Trophoblast cell (in vitro differentiated cells and primary cell): ENCODE results near the gene AMELX.

ENCODE experiments used
- DNase-seq, 2 donors: peaks; one replicate each; pipeline ENCODE4 v3.0.0-alpha.2; 2016
- H2AFZ ChIP-seq: 2 replicates; pipeline ENCODE4 v1.6.1; 2013; ENCODE audit warnings: low read length, moderate library complexity, mild to moderate bottlenecking; ENCODE audit not compliant: insufficient read depth, poor library complexity
- H2AK5ac ChIP-seq: 2 replicates; pipeline ENCODE4 v1.6.1; 2013; ENCODE audit warnings: mild to moderate bottlenecking, low read length
- H2BK120ac ChIP-seq: 2 replicates; pipeline ENCODE4 v1.6.1; 2013; ENCODE audit warnings: low read length, mild to moderate bottlenecking, moderate library complexity; ENCODE audit not compliant: insufficient read depth, poor library complexity
- H2BK12ac ChIP-seq: 2 replicates; pipeline ENCODE4 v1.6.1; 2013; ENCODE audit warnings: mild to moderate bottlenecking, low read length, moderate library complexity
- H2BK5ac ChIP-seq: 2 replicates; pipeline ENCODE4 v1.6.1; 2013; ENCODE audit warnings: low read length, low read depth, moderate library complexity, mild to moderate bottlenecking; ENCODE audit not compliant: poor library complexity
- H3K14ac ChIP-seq: 2 replicates; pipeline ENCODE4 v1.6.1; 2013; ENCODE audit warnings: mild to moderate bottlenecking, low read length
- H3K18ac ChIP-seq: 2 replicates; pipeline ENCODE4 v1.6.1; 2013; ENCODE audit warnings: mild to moderate bottlenecking, low read length
- H3K23ac ChIP-seq: 2 replicates; pipeline ENCODE4 v1.6.1; 2013; ENCODE audit warnings: low read length
- H3K27ac ChIP-seq: 2 replicates; pipeline ENCODE4 v1.5.1; 2013; ENCODE audit warnings: low read depth, mild to moderate bottlenecking, inconsistent platforms, low read length, moderate library complexity
- H3K27me3 ChIP-seq: 2 replicates; pipeline ENCODE4 v1.6.1; 2013; ENCODE audit warnings: inconsistent platforms, mild to moderate bottlenecking, low read length, moderate library complexity; ENCODE audit not compliant: insufficient read depth
- H3K36me3 ChIP-seq, 2 experiments: 1 replicate in 1 of 2; 2 replicates in 1 of 2; pipeline ENCODE4 v1.6.1; 2013; ENCODE audit warnings: low read length in 2 of 2, mild to moderate bottlenecking in 2 of 2, moderate library complexity in 1 of 2; ENCODE audit not compliant: insufficient read depth in 2 of 2, control insufficient read depth in 1 of 2
- H3K4ac ChIP-seq: 2 replicates; pipeline ENCODE4 v1.6.1; 2013; ENCODE audit warnings: low read depth, mild to moderate bottlenecking, low read length, moderate library complexity
- H3K4me1 ChIP-seq, 2 experiments: 1 replicate in 1 of 2; 2 replicates in 1 of 2; pipeline ENCODE4 v1.6.1; 2013; ENCODE audit warnings: low read length in 2 of 2, mild to moderate bottlenecking in 2 of 2, moderate library complexity in 1 of 2; ENCODE audit not compliant: insufficient read depth in 2 of 2, control insufficient read depth in 1 of 2
- H3K4me2 ChIP-seq: 2 replicates; pipeline ENCODE4 v1.6.1; 2013; ENCODE audit warnings: inconsistent platforms, mild to moderate bottlenecking, low read length, moderate library complexity
- H3K4me3 ChIP-seq: 2 replicates; pipeline ENCODE4 v1.5.1; 2013; ENCODE audit warnings: mild to moderate bottlenecking, low read depth, low read length, inconsistent platforms
- H3K79me1 ChIP-seq: one replicate; pipeline ENCODE4 v1.6.1; 2013; ENCODE audit warnings: low read length
- H3K79me2 ChIP-seq: 2 replicates; pipeline ENCODE4 v1.6.1; 2013; ENCODE audit warnings: low read length, mild to moderate bottlenecking; ENCODE audit not compliant: control insufficient read depth, insufficient read depth, poor library complexity
- H3K9ac ChIP-seq: 2 replicates; pipeline ENCODE4 v1.6.1; 2013; ENCODE audit warnings: mild to moderate bottlenecking, low read length
- H3K9me3 ChIP-seq: 2 replicates; pipeline ENCODE4 v1.6.1; 2013; ENCODE audit warnings: low read depth, mild to moderate bottlenecking, control low read depth, inconsistent platforms, low read length; ENCODE audit not compliant: insufficient read depth
- H4K12ac ChIP-seq: 2 replicates; pipeline ENCODE4 v1.6.1; 2013; ENCODE audit warnings: low read depth, mild to moderate bottlenecking, low read length, moderate library complexity
- H4K8ac ChIP-seq: 2 replicates; pipeline ENCODE4 v1.6.1; 2013; ENCODE audit warnings: low read depth, mild to moderate bottlenecking, low read length, moderate library complexity
- H4K91ac ChIP-seq: one replicate; pipeline ENCODE4 v1.6.1; 2013; ENCODE audit warnings: low read depth, mild to moderate bottlenecking, low read length, moderate library complexity
- WGBS: extraction: QIAGEN DNeasy Blood & Tissue Kit; methylation state at CpG from one replicate; pipeline ENCODE4 v1.1.7; 2013; ENCODE audit warnings: missing lambda C conversion rate; ENCODE audit not compliant: insufficient read length, insufficient coverage; ENCODE audit errors: extremely low coverage; 5-methylcytosine and 5-hydroxymethylcytosine counted together

Gene AMELX

DNA sequence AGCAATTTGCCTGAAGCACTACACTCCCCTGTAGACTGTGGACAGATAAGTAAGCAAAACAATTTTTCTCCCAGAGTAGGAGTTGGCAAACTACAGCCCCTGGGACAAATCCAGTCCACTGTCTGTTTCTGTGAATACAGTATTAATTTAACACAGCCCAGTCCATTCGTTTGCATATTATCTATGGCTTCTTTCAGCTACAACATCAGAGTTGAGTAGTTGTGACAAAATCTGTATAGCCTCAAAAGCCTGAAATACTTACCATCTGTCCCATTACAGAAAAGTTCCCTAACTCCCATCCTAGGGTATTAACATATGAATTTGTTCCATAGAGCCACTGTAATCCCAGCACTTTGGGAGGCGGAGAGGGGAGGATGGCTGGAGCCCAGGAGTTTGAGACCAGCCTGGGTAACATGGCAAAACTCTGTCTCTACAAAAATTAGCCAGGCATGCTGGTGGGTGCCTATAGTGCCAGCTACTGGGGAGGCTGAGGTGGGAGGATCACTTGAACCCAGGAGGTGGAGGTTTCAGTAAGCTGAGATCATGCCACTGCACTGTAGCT, 53.0 kb downstream of the AMELX start:
- no peaks in the 10 kb centered on the region for H3K27me3 ChIP-seq
- no peak overlapping the region for H2BK12ac ChIP-seq
- no peaks in the 10 kb centered on the region for H3K79me1 ChIP-seq
- H2BK120ac ChIP-seq, result no peak overlapping the region
- no peak overlapping the region for H3K4me2 ChIP-seq
- no peaks in the 10 kb centered on the region for H3K9me3 ChIP-seq
- H3K4me1 ChIP-seq, result no peaks in the 10 kb centered on the region
- no peak overlapping the region for H3K27ac ChIP-seq
- no peak overlapping the region for H2AK5ac ChIP-seq
- no peak overlapping the region for H4K91ac ChIP-seq
- no peak overlapping the region for H4K8ac ChIP-seq
- no peak overlapping the region for H4K12ac ChIP-seq
- DNase-seq, result no peak
- H3K79me2 ChIP-seq, result no peaks in the 10 kb centered on the region
- H2AFZ ChIP-seq, result no peak overlapping the region
- no peak overlapping the region for H3K18ac ChIP-seq
- H3K4me3 ChIP-seq, result no peak overlapping the region
- no peak overlapping the region for H3K14ac ChIP-seq
- no peak overlapping the region for H2BK5ac ChIP-seq
- H3K4ac ChIP-seq, result no peak overlapping the region
- H3K23ac ChIP-seq, result no peak overlapping the region
- no CpG with 5 or more reads among the region's 2 CpGs for WGBS
- no peaks in the 10 kb centered on the region for H3K36me3 ChIP-seq
- no peak overlapping the region for H3K9ac ChIP-seq

DNA sequence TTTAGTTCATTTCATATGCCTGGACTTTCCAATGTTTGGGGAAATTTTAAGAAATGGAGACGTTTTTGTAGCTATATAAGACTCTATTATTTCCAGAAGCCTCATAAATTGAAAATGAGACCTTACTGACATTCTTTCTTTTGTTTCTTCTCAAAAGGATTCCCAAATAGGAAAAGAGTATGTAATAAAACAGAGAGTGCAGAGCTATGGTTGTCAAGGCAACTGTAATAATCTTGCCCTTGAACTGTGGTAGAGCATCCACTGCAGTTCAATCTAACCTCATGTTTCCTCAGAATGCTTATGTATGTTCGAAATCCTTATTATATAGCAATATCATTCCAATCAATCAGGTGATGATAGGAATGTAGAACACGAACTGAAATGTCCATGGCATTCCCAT, 54.1 kb downstream of the AMELX start:
- Histone ChIP-seq H3K27ac (no peak overlapping the region), H3K79me2 (no peaks in the 10 kb centered on the region), H3K79me1 (no peaks in the 10 kb centered on the region), H3K36me3 (no peaks in the 10 kb centered on the region), H3K23ac (no peak overlapping the region), H2BK5ac (no peak overlapping the region), H3K9me3 (no peaks in the 10 kb centered on the region), H4K91ac (no peak overlapping the region), H3K4me2 (no peak overlapping the region), H3K4me1 (peaks cover 0 to 3% of the 10 kb centered on the region in 2 experiments), H3K27me3 (no peaks in the 10 kb centered on the region), H3K9ac (no peak overlapping the region), H3K18ac (no peak overlapping the region), H2AFZ (no peak overlapping the region), H2AK5ac (no peak overlapping the region), H4K8ac (no peak overlapping the region), H4K12ac (no peak overlapping the region), H3K4me3 (no peak overlapping the region), H2BK120ac (no peak overlapping the region), H3K14ac (no peak overlapping the region), H2BK12ac (no peak overlapping the region), H3K4ac (no peak overlapping the region)
- peak in 1 of 2 donors; percentile 29 for DNase-seq
- no CpG with 5 or more reads among the region's 3 CpGs for WGBS

DNA sequence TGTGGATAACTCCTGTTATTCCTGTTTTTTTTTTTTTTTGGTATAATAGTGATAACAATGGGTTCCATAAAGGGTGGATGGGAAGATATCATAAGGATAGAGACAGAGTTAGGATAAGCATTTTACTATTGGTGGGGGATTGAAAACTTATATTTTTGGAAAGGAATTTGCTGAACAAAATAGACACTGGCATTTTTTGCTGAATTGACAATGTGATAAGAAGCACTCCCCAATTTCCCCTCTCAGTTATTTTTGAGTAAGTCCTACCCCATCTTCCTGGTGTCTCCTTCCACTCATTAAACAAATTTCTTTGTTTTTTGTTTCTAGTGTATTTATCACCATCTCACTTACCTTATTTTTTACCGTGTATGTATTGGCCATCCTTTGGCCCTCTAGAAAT, 55.8 kb downstream of the AMELX start:
- Histone ChIP-seq H3K36me3 (no peaks in the 10 kb centered on the region), H3K18ac (no peak overlapping the region), H2BK120ac (no peak overlapping the region), H3K14ac (no peak overlapping the region), H3K4me1 (peaks cover 0 to 3% of the 10 kb centered on the region in 2 experiments), H3K27me3 (no peaks in the 10 kb centered on the region), H2AFZ (no peak overlapping the region), H2BK12ac (no peak overlapping the region), H4K12ac (no peak overlapping the region), H3K4me3 (no peak overlapping the region), H4K91ac (no peak overlapping the region), H3K9me3 (no peaks in the 10 kb centered on the region), H3K23ac (no peak overlapping the region), H3K79me1 (no peaks in the 10 kb centered on the region), H4K8ac (no peak overlapping the region), H3K27ac (no peak overlapping the region), H2AK5ac (no peak overlapping the region), H3K4me2 (no peak overlapping the region), H2BK5ac (no peak overlapping the region), H3K79me2 (no peaks in the 10 kb centered on the region), H3K4ac (no peak overlapping the region), H3K9ac (no peak overlapping the region)
- no CpG with 5 or more reads among the region's 1 CpG for WGBS
- no peak for DNase-seq

DNA sequence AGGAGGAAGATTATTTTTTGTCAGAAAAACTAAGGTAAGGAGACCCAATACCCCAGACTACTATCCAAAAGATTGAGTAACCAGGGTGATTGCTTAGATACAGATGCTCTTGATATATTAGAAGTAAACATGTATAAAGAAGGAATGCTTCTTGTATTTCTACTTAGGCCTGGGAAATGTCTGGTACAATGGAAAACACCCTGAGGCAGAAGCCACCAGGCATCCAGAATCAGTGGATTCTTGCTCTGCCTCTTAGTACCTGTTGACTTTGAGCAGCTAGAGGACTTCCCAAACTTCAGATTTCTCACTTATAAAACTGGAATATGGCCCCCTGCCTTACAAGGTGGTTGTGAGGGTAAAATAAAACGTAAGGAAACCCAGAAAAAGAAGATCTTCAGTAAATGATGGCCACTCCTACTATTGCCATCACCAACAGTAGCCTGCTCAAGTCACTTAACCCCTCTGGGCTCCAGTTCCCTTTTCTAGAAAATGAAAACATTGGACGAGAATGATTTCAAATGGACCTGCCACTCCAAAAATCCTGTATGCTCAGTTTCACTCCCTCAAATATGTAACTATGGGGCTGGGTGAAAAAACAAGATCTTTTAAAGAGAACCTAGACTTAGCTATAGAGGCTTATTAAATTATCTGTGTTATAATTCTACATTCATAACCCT, 56.6 kb downstream of the AMELX start:
- no peak overlapping the region for H2AFZ ChIP-seq
- H3K79me2 ChIP-seq, result no peaks in the 10 kb centered on the region
- no peak overlapping the region for H3K14ac ChIP-seq
- H4K91ac ChIP-seq, result no peak overlapping the region
- no peak overlapping the region for H2BK120ac ChIP-seq
- no peaks in the 10 kb centered on the region for H3K79me1 ChIP-seq
- H3K4me1 ChIP-seq, result peaks cover 0 to 3% of the 10 kb centered on the region in 2 experiments
- no peaks in the 10 kb centered on the region for H3K9me3 ChIP-seq
- H3K18ac ChIP-seq, result no peak overlapping the region
- H3K9ac ChIP-seq, result no peak overlapping the region
- peak; percentile 57 to 76 for DNase-seq
- H4K8ac ChIP-seq, result no peak overlapping the region
- no peak overlapping the region for H2BK12ac ChIP-seq
- no peak overlapping the region for H4K12ac ChIP-seq
- H3K4me2 ChIP-seq, result no peak overlapping the region
- WGBS, result no CpG with 5 or more reads among the region's 2 CpGs
- H2BK5ac ChIP-seq, result no peak overlapping the region
- no peaks in the 10 kb centered on the region for H3K27me3 ChIP-seq
- H3K23ac ChIP-seq, result no peak overlapping the region
- no peak overlapping the region for H3K4ac ChIP-seq
- no peak overlapping the region for H3K27ac ChIP-seq
- H3K4me3 ChIP-seq, result no peak overlapping the region
- no peak overlapping the region for H2AK5ac ChIP-seq
- no peaks in the 10 kb centered on the region for H3K36me3 ChIP-seq
